Liver (tissue), 9 donors: ENCODE data around the gene CRB1. TPM values are rescaled to one million over a fixed set of nuclear protein-coding genes. Genes with fewer than 3 reads are reported as not detected.

ENCODE experiments used
- DNase-seq: peaks from one replicate; pipeline ENCODE4 v3.0.0-alpha.2; 2017; ENCODE audit warnings: low spot score
- H3K27ac ChIP-seq, 2 donors: one replicate each; pipeline ENCODE4 v1.7.0; 2013; ENCODE audit warnings: inconsistent platforms in 2 of 2, low read length in 2 of 2, control low read depth in 1 of 2, low read depth in 1 of 2, mild to moderate bottlenecking in 1 of 2
- H3K27me3 ChIP-seq, 4 donors: one replicate each; pipeline versions ENCODE4 v1.6.1 to v1.7.0; 2013; ENCODE audit warnings: low read length in 3 of 4, inconsistent platforms in 1 of 4, mild to moderate bottlenecking in 1 of 4, moderate library complexity in 1 of 4; ENCODE audit not compliant: control insufficient read depth in 4 of 4, insufficient read depth in 4 of 4
- H3K36me3 ChIP-seq, 4 donors: one replicate each; pipeline versions ENCODE4 v1.6.1 to v1.7.0; 2013; ENCODE audit warnings: low read length in 3 of 4, mild to moderate bottlenecking in 3 of 4, low read depth in 1 of 4, moderate library complexity in 1 of 4; ENCODE audit not compliant: control insufficient read depth in 4 of 4, insufficient read depth in 3 of 4
- H3K4me1 ChIP-seq, 4 donors: one replicate each; pipeline versions ENCODE4 v1.6.1 to v1.7.0; 2013; ENCODE audit warnings: low read length in 3 of 4, mild to moderate bottlenecking in 3 of 4, moderate library complexity in 1 of 4; ENCODE audit not compliant: control insufficient read depth in 4 of 4, insufficient read depth in 4 of 4
- H3K4me3 ChIP-seq, 3 donors: one replicate each; pipeline versions ENCODE4 v1.6.1 to v1.7.0; 2013; ENCODE audit warnings: low read length in 3 of 3, control low read depth in 1 of 3, low read depth in 1 of 3, mild to moderate bottlenecking in 1 of 3
- H3K9ac ChIP-seq, 2 donors: one replicate each; pipeline ENCODE4 v1.7.0; 2013; ENCODE audit warnings: low read length in 2 of 2, mild to moderate bottlenecking in 2 of 2, moderate library complexity in 2 of 2, control low read depth in 1 of 2, low read depth in 1 of 2
- H3K9me3 ChIP-seq, 4 donors: one replicate each; pipeline versions ENCODE4 v1.6.1 to v1.7.0; 2013; ENCODE audit warnings: low read length in 3 of 4; ENCODE audit not compliant: control insufficient read depth in 4 of 4
- CTCF ChIP-seq: fragments of 150-350 bp; IDR thresholded peaks from 2 replicates; pipeline ENCODE4 v1.5.1; 2017; ENCODE audit warnings: improper control_type of control experiment, low read depth, low read length; ENCODE audit not compliant: missing input control
- FOXA1 ChIP-seq: IDR thresholded peaks from 2 replicates; pipeline ENCODE4 v1.6.1; 2016; ENCODE audit warnings: antibody characterized with exemption
- FOXA2 ChIP-seq: IDR thresholded peaks from 2 replicates; pipeline ENCODE4 v1.6.1; 2016; ENCODE audit warnings: antibody characterized with exemption
- GABPA ChIP-seq, 2 donors: IDR thresholded peaks in 1 of 2; conservative IDR thresholded peaks in 1 of 2; 2 replicates each; pipeline ENCODE4 v1.6.1; 2016; ENCODE audit warnings: antibody characterized with exemption in 2 of 2, mild to moderate bottlenecking in 1 of 2, moderate library complexity in 1 of 2
- HNF4A ChIP-seq, 2 donors: conservative IDR thresholded peaks; 2 replicates each; pipeline ENCODE4 v1.6.1; 2016; ENCODE audit warnings: antibody characterized with exemption in 2 of 2, mild to moderate bottlenecking in 2 of 2
- HNF4G ChIP-seq: IDR thresholded peaks from 2 replicates; pipeline ENCODE4 v1.6.1; 2016; ENCODE audit warnings: antibody characterized with exemption
- JUND ChIP-seq, 2 donors: IDR thresholded peaks; 2 replicates each; pipeline ENCODE4 v1.6.1; 2016; ENCODE audit warnings: antibody characterized with exemption in 2 of 2
- RAD21 ChIP-seq, 2 donors: IDR thresholded peaks; 2 replicates each; pipeline ENCODE4 v1.6.1; 2016; ENCODE audit warnings: antibody characterized with exemption in 2 of 2, mild to moderate bottlenecking in 2 of 2
- RXRA ChIP-seq, 2 donors: IDR thresholded peaks; 2 replicates each; pipeline ENCODE4 v1.6.1; 2017 to 2018; ENCODE audit warnings: antibody characterized with exemption in 2 of 2, mild to moderate bottlenecking in 1 of 2
- SP1 ChIP-seq: IDR thresholded peaks from 2 replicates; pipeline ENCODE4 v1.6.1; 2018; ENCODE audit warnings: antibody characterized with exemption, mild to moderate bottlenecking
- TAF1 ChIP-seq: conservative IDR thresholded peaks from 2 replicates; pipeline ENCODE4 v1.6.1; 2016; ENCODE audit warnings: antibody characterized with exemption, mild to moderate bottlenecking
- YY1 ChIP-seq: IDR thresholded peaks from 2 replicates; pipeline ENCODE4 v1.6.1; 2016; ENCODE audit warnings: antibody characterized with exemption, mild to moderate bottlenecking
- WGBS: extraction: QIAGEN DNeasy Blood & Tissue Kit; methylation state at CpG from one replicate; pipeline ENCODE4 v1.1.7; 2013; 5-methylcytosine and 5-hydroxymethylcytosine counted together
- polyA plus RNA-seq, 2 donors: library from polyadenylated mRNA; stranded (reverse) in 1 of 2; unstranded in 1 of 2; fragments of 200-250 nt in 1 of 2; fragments of >200 nt in 1 of 2; fragmentation: Nextera tagmentation in 1 of 2; extraction: Ambion mirVana in 1 of 2; gene quantifications; one replicate each; pipeline versions ENCODE4 v1.2.1 to v1.2.3, GENCODE V29; 2013 to 2015
- total RNA-seq, 2 donors: library from RNA; depleted of rRNA; stranded (reverse); fragments of >200 nt; gene quantifications; one replicate each; pipeline ENCODE4 v1.2.3, GENCODE V29; 2014
- TF ChIP-seq, protein P1 (sequence below): IDR thresholded peaks from 2 replicates; pipeline ENCODE4 v1.6.1; 2016; ENCODE audit warnings: antibody characterized with exemption
- TF ChIP-seq, protein P2 (sequence below): IDR thresholded peaks from 2 replicates; pipeline ENCODE4 v1.6.1; 2016; ENCODE audit warnings: antibody characterized with exemption, mild to moderate bottlenecking
- donor health status: healthy.
- donor health status: healthy.
- donor health status: healthy.
- donor health status: healthy.
- donor health status: healthy.

CRB1 gene
- total and polyA plus RNA-seq, 4 donors: 5.1 TPM; not detected in 3

DNA sequence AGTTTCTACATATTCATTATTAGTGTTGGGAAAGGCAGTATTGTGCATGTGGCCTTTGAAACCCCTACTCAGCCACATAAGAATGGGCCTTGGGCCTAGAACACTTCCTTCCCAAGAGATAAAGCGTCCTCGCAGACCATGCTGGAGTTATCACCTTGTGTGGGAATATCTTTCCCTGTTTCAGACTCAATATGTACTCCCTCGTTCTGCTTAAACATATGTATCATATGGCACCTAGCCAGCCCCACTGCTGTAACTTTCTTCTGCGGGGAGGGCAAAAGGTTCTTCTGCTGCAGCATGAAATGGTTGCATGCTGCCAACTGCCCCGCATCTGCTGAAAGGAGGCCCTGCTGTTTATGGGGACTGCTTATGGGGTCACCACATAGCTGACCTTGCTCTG is 92.0 kb downstream of the CRB1 start:
- H3K27me3 ChIP-seq: no peaks in the 10 kb centered on the region
- no peak for DNase-seq
- no peak overlapping the region for H3K27ac ChIP-seq
- no peak for TF ChIP-seq TAF1
- TF ChIP-seq FOXA2: no peak
- TF ChIP-seq CTCF: no peak
- TF ChIP-seq FOXA1: no peak
- TF ChIP-seq, protein P1, sequence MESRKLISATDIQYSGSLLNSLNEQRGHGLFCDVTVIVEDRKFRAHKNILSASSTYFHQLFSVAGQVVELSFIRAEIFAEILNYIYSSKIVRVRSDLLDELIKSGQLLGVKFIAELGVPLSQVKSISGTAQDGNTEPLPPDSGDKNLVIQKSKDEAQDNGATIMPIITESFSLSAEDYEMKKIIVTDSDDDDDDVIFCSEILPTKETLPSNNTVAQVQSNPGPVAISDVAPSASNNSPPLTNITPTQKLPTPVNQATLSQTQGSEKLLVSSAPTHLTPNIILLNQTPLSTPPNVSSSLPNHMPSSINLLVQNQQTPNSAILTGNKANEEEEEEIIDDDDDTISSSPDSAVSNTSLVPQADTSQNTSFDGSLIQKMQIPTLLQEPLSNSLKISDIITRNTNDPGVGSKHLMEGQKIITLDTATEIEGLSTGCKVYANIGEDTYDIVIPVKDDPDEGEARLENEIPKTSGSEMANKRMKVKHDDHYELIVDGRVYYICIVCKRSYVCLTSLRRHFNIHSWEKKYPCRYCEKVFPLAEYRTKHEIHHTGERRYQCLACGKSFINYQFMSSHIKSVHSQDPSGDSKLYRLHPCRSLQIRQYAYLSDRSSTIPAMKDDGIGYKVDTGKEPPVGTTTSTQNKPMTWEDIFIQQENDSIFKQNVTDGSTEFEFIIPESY: no peak
- TF ChIP-seq, protein P2, sequence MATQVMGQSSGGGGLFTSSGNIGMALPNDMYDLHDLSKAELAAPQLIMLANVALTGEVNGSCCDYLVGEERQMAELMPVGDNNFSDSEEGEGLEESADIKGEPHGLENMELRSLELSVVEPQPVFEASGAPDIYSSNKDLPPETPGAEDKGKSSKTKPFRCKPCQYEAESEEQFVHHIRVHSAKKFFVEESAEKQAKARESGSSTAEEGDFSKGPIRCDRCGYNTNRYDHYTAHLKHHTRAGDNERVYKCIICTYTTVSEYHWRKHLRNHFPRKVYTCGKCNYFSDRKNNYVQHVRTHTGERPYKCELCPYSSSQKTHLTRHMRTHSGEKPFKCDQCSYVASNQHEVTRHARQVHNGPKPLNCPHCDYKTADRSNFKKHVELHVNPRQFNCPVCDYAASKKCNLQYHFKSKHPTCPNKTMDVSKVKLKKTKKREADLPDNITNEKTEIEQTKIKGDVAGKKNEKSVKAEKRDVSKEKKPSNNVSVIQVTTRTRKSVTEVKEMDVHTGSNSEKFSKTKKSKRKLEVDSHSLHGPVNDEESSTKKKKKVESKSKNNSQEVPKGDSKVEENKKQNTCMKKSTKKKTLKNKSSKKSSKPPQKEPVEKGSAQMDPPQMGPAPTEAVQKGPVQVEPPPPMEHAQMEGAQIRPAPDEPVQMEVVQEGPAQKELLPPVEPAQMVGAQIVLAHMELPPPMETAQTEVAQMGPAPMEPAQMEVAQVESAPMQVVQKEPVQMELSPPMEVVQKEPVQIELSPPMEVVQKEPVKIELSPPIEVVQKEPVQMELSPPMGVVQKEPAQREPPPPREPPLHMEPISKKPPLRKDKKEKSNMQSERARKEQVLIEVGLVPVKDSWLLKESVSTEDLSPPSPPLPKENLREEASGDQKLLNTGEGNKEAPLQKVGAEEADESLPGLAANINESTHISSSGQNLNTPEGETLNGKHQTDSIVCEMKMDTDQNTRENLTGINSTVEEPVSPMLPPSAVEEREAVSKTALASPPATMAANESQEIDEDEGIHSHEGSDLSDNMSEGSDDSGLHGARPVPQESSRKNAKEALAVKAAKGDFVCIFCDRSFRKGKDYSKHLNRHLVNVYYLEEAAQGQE: no peak
- TF ChIP-seq SP1: no peak
- no peak for TF ChIP-seq HNF4A (conservative IDR thresholded peaks at IDR 0.05)
- no peak for TF ChIP-seq RAD21 (IDR thresholded peaks at IDR 0.05)
- TF ChIP-seq RXRA (IDR thresholded peaks at IDR 0.05): no peak
- no peak for TF ChIP-seq HNF4G
- no peak for TF ChIP-seq JUND (IDR thresholded peaks at IDR 0.05)
- TF ChIP-seq GABPA (IDR thresholded peaks at IDR 0.05 in 1 of 2, conservative IDR thresholded peaks at IDR 0.05 in 1 of 2): no peak
- no peaks in the 10 kb centered on the region for H3K36me3 ChIP-seq
- 71% methylated on average over 5 of the region's 5 CpGs for WGBS
- H3K9me3 ChIP-seq: no peaks in the 10 kb centered on the region
- no peaks in the 10 kb centered on the region for H3K4me1 ChIP-seq
- H3K9ac ChIP-seq: no peak overlapping the region
- H3K4me3 ChIP-seq: no peak overlapping the region

- no peaks in the 10 kb centered on the region for H3K9me3 ChIP-seq
- no peaks in the 10 kb centered on the region for H3K4me1 ChIP-seq
- no peak overlapping the region for H3K9ac ChIP-seq
- DNase-seq: no peak
- no peak for TF ChIP-seq YY1
- no peak for TF ChIP-seq HNF4G
- H3K27me3 ChIP-seq: no peaks in the 10 kb centered on the region
- H3K4me3 ChIP-seq: no peak overlapping the region
- H3K36me3 ChIP-seq: no peaks in the 10 kb centered on the region
- no peak overlapping the region for H3K27ac ChIP-seq
Observed at GRCh38 chr1:197362871-197363270, 94.8 kb downstream of the CRB1 start.
